H1 (cell line): ENCODE results near the gene TTC21A.

Experiments
- CEBPB ChIP-seq: IDR thresholded peaks from 2 replicates; pipeline ENCODE4 v1.6.1; 2012; ENCODE audit warnings: low read depth, low read length
- CTCF ChIP-seq, 3 experiments: IDR thresholded peaks; 1 replicate in 2 of 3; 2 replicates in 1 of 3; pipeline versions ENCODE4 v1.5.1 to v1.6.1; 2011; ENCODE audit warnings: low read length in 3 of 3, mild to moderate bottlenecking in 3 of 3, inconsistent platforms in 2 of 3, low read depth in 1 of 3, moderate library complexity in 1 of 3; ENCODE audit not compliant: insufficient read depth in 1 of 3; ENCODE audit errors: control extremely low read depth in 1 of 3
- EZH2 ChIP-seq: fragments of 200-600 bp; sonication (generic); IDR thresholded peaks from 2 replicates; pipeline ENCODE4 v1.7.1; 2012; ENCODE audit warnings: low read depth, mild to moderate bottlenecking, moderate library complexity, low read length, inconsistent platforms; ENCODE audit not compliant: severe bottlenecking
- FOSL1 ChIP-seq: IDR thresholded peaks from 2 replicates; pipeline ENCODE4 v1.6.1; 2011; ENCODE audit warnings: mild to moderate bottlenecking, low read depth, low read length, moderate library complexity; ENCODE audit not compliant: insufficient read depth
- KDM1A ChIP-seq: fragments of 200-600, 300-600 bp; sonication (generic); IDR thresholded peaks from 2 replicates; pipeline ENCODE4 v1.7.1; 2016; ENCODE audit warnings: mild to moderate bottlenecking, low read length, borderline replicate concordance
- MAFK ChIP-seq: IDR thresholded peaks from 2 replicates; pipeline ENCODE4 v1.6.1; 2012; ENCODE audit warnings: low read depth, mild to moderate bottlenecking, improper control_type of control experiment, low read length
- POLR2AphosphoS5 ChIP-seq: IDR thresholded peaks from 2 replicates; pipeline ENCODE4 v1.6.1; 2011; ENCODE audit warnings: low read depth, low read length
- RBBP5 ChIP-seq: IDR thresholded peaks from 2 replicates; pipeline ENCODE4 v1.7.1; 2012; ENCODE audit warnings: low read depth, mild to moderate bottlenecking, inconsistent platforms, low read length, moderate library complexity, borderline replicate concordance
- SP2 ChIP-seq: IDR thresholded peaks from 2 replicates; pipeline ENCODE4 v1.6.1; 2012; ENCODE audit warnings: mild to moderate bottlenecking, low read length, inconsistent platforms
- SP4 ChIP-seq: IDR thresholded peaks from 2 replicates; pipeline ENCODE4 v1.6.1; 2012; ENCODE audit warnings: low read length, inconsistent platforms
- TCF12 ChIP-seq: IDR thresholded peaks from 2 replicates; pipeline ENCODE4 v1.6.1; 2011; ENCODE audit warnings: low read depth, mild to moderate bottlenecking, low read length
- YY1 ChIP-seq: IDR thresholded peaks from 2 replicates; pipeline ENCODE4 v1.6.1; 2011; ENCODE audit warnings: low read depth, mild to moderate bottlenecking, low read length

- no peak for TF ChIP-seq TCF12
- TF ChIP-seq YY1: no peak
- no peak for TF ChIP-seq POLR2AphosphoS5
- TF ChIP-seq FOSL1: no peak
- no peak for TF ChIP-seq CTCF (IDR thresholded peaks at IDR 0.05; ENCODE audit: control extremely low read depth in 1 of 3, insufficient read depth in 1 of 3, low read depth in 1 of 3, low read length in 3 of 3)
- no peak for TF ChIP-seq KDM1A
- no peak for TF ChIP-seq CEBPB
- TF ChIP-seq SP2: no peak
- TF ChIP-seq MAFK: no peak
- TF ChIP-seq RBBP5: no peak
- TF ChIP-seq SP4: no peak
- no peak for TF ChIP-seq EZH2
Observed at GRCh38 chr3:39103791-39104552, 3.5 kb upstream of the TTC21A start.
